ENCODE measurements around the gene RNASEL.
"Not testable (repeated sequence)": the region's sequence is repeated elsewhere in the genome, so short reads cannot be mapped to it uniquely, and the experiment has no call there.

The RNASEL gene

DNA sequence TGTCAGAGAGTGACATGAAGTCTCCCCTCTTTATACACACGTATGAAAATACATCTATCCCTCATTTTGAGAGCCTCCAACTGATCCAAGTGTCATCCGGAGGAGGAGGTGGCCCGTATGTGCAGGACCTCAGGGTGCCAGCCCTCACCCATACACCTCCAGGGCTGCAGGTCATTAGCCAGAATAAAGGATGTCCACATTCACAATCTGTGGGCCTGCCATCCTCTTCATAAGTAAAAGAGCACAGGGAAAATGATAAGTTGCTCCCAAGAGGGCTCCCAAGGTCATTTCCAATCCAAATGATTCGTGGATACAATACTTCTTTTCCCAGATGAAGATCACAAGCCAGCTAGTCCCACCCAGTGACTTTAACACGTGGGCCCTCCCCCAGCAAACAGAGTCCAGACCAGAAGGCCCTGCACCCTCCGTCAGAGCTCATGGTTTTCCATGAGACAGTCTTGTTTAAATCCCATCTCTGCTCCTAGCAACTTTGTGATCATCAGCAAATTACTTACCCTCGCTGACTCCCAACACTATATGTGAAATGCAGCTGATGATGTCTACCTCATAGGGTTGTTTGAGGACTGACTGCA is 28.6 kb downstream of the RNASEL start:
- no peak for DNase-seq

DNA sequence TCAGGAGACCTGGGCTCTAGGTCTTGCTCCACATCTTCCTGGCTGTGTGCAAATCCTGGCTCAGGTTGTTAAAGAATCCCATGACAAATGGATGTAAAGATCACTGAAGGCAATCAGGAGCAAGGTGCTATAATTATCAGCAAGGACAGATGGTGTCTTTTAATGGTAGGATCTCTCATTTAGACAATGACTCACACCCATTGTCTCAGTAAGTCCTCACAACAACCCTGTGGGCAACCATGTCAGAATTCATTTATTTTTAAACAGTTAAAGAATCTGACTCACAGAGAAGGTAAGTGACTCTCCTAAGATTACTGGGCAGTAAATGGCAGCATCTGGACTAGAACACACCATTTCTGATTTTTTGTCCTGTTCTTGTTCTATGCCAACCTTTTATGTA is 32.8 kb downstream of the RNASEL start:
- no peak for DNase-seq

- DNase-seq: no peak
Measured at GRCh38 chr1:182555493-182555892, 33.6 kb downstream of the RNASEL start.

GRCh38 chr1:182552527-182552926 is 36.5 kb downstream of the RNASEL start:
- no peak for DNase-seq

DNA sequence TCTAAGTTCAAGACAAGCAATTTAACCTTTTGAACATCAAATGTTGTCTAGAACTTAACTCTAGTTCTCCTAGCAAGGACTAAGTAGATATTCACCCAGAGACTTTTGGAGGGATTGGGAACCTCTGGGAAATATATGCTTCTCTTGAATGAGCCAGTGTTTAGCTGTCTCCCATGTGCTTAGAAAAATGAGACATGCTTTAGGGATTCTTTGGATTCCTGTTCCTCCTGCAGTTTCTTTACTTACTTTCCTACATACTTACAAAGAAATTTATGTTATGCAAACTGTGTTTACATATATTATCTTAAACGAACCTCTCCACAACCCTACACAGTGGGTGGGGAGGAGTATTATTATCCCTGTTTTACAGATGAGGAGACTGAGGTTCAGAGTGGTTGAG is 39.2 kb downstream of the RNASEL start:
- no peak for DNase-seq

DNA sequence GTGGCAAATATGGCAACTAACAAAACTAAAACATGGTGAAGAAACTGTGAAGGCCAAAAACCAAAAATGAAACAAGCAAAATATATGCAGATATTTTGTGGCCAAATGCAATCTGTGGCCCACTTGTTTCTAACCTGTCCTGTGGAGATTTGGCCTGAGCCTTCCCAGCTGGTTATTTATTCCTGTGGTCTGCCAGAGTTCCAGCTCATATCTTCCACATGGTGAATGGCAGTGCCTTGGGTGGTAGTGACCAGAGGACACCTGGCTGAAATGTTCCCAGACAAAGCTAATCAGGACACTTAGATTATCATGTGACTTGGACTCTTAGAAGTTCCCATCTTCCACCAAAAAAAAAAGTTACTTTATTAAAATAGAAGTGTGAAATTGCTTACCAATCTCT is 39.7 kb downstream of the RNASEL start:
- DNase-seq: no peak

- DNase-seq: no peak
Measured at GRCh38 chr1:182533896-182534295, 55.2 kb downstream of the RNASEL start.

DNA sequence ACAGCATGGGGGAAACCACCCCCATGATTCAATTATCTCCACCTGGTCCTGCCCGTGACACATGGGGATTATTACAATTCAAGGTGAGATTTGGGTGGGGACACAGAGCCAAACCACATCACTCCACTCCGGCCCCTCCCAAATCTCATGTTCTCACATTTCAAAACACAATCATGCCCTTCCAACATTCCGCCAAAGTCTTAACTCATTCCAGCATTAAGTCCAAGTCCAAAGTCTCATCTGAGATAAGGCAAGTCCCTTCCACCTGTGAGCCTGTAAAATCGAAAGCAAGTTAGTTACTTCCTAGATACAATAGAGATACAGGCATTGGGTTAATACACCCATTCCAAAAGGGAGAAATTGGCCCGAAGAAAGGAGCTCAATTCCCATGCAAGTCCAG is 60.9 kb downstream of the RNASEL start:
- DNase-seq: not testable (repeated sequence)

- DNase-seq: no peak
Measured at GRCh38 chr1:182527680-182528079, 61.4 kb downstream of the RNASEL start.

- DNase-seq: no peak
Measured at GRCh38 chr1:182525342-182525741, 63.7 kb downstream of the RNASEL start.

Measured in NCI-H526 treated with DMSO at 0.1 percent for 48 hours (cell line).